ENCODE results near the gene GRM1.

- no peak for TF ChIP-seq GATA2 (IDR thresholded peaks at IDR 0.05; ENCODE audit: low read depth, low read length)
- no peak for TF ChIP-seq GATA3 (IDR thresholded peaks at IDR 0.05; ENCODE audit: low read depth, low read length)
These were observed 27.6 kb downstream of the GRM1 start for GRCh38 chr6:146056506-146056905.

Measured in SH-SY5Y (cell line).